ENCODE data around the gene KDM2A.
A peak's percentile ranks its signal among the peaks of the same experiment; 100 is the strongest.

KDM2A gene

DNA sequence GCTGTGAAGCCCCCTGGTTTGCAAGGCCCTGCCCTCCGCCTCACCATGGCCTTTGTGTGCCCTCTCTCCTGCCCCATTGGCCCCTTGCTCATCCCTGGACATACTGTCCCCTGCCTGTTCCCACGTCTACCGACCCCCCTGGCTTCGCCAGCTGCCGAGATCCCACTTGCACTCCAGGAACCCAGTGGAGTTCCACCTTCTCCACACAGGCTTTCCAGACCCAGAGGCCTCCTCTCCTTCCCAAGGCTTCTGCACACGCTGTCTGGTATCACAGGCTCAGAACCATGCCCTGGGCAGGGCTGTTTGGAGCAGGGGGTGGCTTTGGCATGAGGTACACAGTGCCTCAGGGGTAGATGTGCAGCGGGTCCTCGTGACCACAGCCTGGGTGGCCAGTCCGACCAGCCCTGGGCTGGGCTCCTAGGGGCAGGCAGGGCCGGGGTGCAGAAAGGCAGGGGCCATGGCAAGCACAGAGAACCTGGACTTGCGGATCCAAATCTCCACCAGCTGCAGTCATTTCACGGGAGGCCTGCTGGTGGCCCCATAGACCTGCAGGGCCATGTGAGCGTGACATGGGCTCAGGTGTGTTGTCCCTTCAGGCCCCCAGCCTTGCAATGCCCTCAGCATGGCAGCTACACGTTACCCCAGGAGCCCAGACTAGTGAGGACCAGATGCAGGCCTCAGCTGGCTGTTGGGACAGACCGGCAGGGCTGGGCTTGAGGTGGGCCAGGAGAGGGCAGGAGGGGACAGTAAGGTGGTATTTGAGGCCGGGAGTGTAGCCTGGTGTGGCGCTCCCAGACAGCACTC, 156.7 kb downstream of the KDM2A start:
- H3K9me3 ChIP-seq (ENCODE audit: control insufficient read depth, insufficient read depth, low read depth, low read length): no peaks in the 10 kb centered on the region
- peaks cover 0 to 58% of the 10 kb centered on the region in 2 experiments; a peak in 1 of 3 replicates for H3K36me3 ChIP-seq (ENCODE audit: control insufficient read depth in 2 of 2, insufficient read depth in 1 of 2, low read length in 2 of 2)
- CTCF ChIA-PET: no interaction called here
- no peak overlapping the region for H3K4me3 ChIP-seq (ENCODE audit: low read depth, low read length)
- TF ChIP-seq ZSCAN16 (tag by site-specific recombination; IDR thresholded peaks at IDR 0.05) (no peak), ZNF664 (tag by site-specific recombination; IDR thresholded peaks at IDR 0.05) (no peak), ZBTB1 (tag by site-specific recombination; IDR thresholded peaks at IDR 0.05) (no peak)
- TF ChIP-seq, protein P1, sequence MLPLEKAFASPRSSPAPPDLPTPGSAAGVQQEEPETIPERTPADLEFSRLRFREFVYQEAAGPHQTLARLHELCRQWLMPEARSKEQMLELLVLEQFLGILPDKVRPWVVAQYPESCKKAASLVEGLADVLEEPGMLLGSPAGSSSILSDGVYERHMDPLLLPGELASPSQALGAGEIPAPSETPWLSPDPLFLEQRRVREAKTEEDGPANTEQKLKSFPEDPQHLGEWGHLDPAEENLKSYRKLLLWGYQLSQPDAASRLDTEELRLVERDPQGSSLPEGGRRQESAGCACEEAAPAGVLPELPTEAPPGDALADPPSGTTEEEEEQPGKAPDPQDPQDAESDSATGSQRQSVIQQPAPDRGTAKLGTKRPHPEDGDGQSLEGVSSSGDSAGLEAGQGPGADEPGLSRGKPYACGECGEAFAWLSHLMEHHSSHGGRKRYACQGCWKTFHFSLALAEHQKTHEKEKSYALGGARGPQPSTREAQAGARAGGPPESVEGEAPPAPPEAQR (tag by site-specific recombination; IDR thresholded peaks at IDR 0.05): no peak
- TF ChIP-seq, protein P2, sequence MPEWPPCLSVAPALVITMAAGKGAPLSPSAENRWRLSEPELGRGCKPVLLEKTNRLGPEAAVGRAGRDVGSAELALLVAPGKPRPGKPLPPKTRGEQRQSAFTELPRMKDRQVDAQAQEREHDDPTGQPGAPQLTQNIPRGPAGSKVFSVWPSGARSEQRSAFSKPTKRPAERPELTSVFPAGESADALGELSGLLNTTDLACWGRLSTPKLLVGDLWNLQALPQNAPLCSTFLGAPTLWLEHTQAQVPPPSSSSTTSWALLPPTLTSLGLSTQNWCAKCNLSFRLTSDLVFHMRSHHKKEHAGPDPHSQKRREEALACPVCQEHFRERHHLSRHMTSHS (tag by site-specific recombination; IDR thresholded peaks at IDR 0.05): no peak
- TF ChIP-seq, protein P3, sequence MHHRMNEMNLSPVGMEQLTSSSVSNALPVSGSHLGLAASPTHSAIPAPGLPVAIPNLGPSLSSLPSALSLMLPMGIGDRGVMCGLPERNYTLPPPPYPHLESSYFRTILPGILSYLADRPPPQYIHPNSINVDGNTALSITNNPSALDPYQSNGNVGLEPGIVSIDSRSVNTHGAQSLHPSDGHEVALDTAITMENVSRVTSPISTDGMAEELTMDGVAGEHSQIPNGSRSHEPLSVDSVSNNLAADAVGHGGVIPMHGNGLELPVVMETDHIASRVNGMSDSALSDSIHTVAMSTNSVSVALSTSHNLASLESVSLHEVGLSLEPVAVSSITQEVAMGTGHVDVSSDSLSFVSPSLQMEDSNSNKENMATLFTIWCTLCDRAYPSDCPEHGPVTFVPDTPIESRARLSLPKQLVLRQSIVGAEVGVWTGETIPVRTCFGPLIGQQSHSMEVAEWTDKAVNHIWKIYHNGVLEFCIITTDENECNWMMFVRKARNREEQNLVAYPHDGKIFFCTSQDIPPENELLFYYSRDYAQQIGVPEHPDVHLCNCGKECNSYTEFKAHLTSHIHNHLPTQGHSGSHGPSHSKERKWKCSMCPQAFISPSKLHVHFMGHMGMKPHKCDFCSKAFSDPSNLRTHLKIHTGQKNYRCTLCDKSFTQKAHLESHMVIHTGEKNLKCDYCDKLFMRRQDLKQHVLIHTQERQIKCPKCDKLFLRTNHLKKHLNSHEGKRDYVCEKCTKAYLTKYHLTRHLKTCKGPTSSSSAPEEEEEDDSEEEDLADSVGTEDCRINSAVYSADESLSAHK (tag by site-specific recombination; IDR thresholded peaks at IDR 0.05): no peak
- POLR2A ChIA-PET: no interaction called here
- H3K27ac ChIP-seq (ENCODE audit: extremely low read depth, low read depth, low read length): peak overlapping the region; percentile 93; the same call in 1 of the 2 replicates
- peaks cover 4% of the 10 kb centered on the region for H3K4me1 ChIP-seq (ENCODE audit: control insufficient read depth, insufficient read depth, low read length)

DNA sequence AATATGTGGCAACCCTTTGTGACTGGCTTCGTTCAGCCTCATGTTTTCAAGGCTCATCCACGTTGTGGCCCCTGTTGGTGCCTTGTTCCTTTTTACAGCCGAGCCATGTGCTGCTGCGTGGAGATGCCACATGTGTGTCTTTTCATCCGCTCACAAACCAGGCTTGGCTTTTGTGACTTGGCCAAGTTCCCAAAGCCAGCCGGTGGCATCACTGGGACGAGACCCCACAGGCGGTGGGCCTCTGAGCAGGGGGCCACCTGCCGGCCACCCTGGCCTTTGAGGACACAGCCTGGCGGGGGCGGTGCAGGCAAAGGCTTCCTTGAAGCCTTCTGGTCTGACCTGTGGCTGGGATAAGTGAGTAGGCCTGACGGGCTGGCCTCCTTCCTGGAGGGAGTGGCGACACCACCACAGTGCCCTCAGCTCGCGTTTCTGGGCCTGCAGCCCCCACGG, 157.7 kb downstream of the KDM2A start:
- POLR2A ChIA-PET: interaction anchor here (0.8 to 1.7 kb wide), 2 partner anchors 10 to 11 kb away, joined by 3 to 11 read pairs; partner anchors contain the start of genes ANKRD13D and GRK2
- peak overlapping the region; percentile 93 for H3K27ac ChIP-seq (ENCODE audit: extremely low read depth, low read depth, low read length)
- no peak overlapping the region for H3K4me3 ChIP-seq (ENCODE audit: low read depth, low read length)
- H3K9me3 ChIP-seq (ENCODE audit: control insufficient read depth, insufficient read depth, low read depth, low read length): no peaks in the 10 kb centered on the region
- TF ChIP-seq ZNF654 (tag by site-specific recombination; IDR thresholded peaks at IDR 0.05; ENCODE audit: low read depth) (no peak), SCRT2 (tag by site-specific recombination; IDR thresholded peaks at IDR 0.05) (peak; percentile 48), ZNF623 (tag by site-specific recombination; IDR thresholded peaks at IDR 0.05) (no peak), ZNF423 (tag by site-specific recombination; IDR thresholded peaks at IDR 0.05) (0 out of 2 replicates have a peak, but pooled peaks have one; percentile 0), ZNF433 (tag by site-specific recombination; IDR thresholded peaks at IDR 0.05; ENCODE audit: low read depth) (no peak), GLIS1 (tag by site-specific recombination; IDR thresholded peaks at IDR 0.05) (peak; percentile 82), GLIS2 (tag by site-specific recombination; IDR thresholded peaks at IDR 0.05) (0 out of 2 replicates have a peak, but pooled peaks have one; percentile 19), ZNF24 (tag by site-specific recombination; IDR thresholded peaks at IDR 0.05) (no peak), ZFHX2 (tag by site-specific recombination; conservative IDR thresholded peaks at IDR 0.05) (no peak), TRIM28 (IDR thresholded peaks at IDR 0.05; ENCODE audit: borderline replicate concordance, low read length) (no peak)
- TF ChIP-seq, protein P3 (tag by site-specific recombination; IDR thresholded peaks at IDR 0.05): no peak
- TF ChIP-seq, protein P4, sequence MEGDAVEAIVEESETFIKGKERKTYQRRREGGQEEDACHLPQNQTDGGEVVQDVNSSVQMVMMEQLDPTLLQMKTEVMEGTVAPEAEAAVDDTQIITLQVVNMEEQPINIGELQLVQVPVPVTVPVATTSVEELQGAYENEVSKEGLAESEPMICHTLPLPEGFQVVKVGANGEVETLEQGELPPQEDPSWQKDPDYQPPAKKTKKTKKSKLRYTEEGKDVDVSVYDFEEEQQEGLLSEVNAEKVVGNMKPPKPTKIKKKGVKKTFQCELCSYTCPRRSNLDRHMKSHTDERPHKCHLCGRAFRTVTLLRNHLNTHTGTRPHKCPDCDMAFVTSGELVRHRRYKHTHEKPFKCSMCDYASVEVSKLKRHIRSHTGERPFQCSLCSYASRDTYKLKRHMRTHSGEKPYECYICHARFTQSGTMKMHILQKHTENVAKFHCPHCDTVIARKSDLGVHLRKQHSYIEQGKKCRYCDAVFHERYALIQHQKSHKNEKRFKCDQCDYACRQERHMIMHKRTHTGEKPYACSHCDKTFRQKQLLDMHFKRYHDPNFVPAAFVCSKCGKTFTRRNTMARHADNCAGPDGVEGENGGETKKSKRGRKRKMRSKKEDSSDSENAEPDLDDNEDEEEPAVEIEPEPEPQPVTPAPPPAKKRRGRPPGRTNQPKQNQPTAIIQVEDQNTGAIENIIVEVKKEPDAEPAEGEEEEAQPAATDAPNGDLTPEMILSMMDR (tag by site-specific recombination; IDR thresholded peaks at IDR 0.05): peak; percentile 69
- TF ChIP-seq, protein P5, sequence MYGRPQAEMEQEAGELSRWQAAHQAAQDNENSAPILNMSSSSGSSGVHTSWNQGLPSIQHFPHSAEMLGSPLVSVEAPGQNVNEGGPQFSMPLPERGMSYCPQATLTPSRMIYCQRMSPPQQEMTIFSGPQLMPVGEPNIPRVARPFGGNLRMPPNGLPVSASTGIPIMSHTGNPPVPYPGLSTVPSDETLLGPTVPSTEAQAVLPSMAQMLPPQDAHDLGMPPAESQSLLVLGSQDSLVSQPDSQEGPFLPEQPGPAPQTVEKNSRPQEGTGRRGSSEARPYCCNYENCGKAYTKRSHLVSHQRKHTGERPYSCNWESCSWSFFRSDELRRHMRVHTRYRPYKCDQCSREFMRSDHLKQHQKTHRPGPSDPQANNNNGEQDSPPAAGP (tag by site-specific recombination; IDR thresholded peaks at IDR 0.05): no peak
- TF ChIP-seq, protein P6, sequence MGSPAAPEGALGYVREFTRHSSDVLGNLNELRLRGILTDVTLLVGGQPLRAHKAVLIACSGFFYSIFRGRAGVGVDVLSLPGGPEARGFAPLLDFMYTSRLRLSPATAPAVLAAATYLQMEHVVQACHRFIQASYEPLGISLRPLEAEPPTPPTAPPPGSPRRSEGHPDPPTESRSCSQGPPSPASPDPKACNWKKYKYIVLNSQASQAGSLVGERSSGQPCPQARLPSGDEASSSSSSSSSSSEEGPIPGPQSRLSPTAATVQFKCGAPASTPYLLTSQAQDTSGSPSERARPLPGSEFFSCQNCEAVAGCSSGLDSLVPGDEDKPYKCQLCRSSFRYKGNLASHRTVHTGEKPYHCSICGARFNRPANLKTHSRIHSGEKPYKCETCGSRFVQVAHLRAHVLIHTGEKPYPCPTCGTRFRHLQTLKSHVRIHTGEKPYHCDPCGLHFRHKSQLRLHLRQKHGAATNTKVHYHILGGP (tag by site-specific recombination; IDR thresholded peaks at IDR 0.05): no peak
- CTCF ChIA-PET: interaction anchor here (0.7 to 1.5 kb wide), 6 partner anchors 9 to 515 kb away, joined by 3 to 6 read pairs (median 4); no protein-coding TSS in a partner anchor
- peaks cover 0 to 65% of the 10 kb centered on the region in 2 experiments; a peak in 1 of 3 replicates for H3K36me3 ChIP-seq (ENCODE audit: control insufficient read depth in 2 of 2, insufficient read depth in 1 of 2, low read length in 2 of 2)
- peaks cover 4% of the 10 kb centered on the region for H3K4me1 ChIP-seq (ENCODE audit: control insufficient read depth, insufficient read depth, low read length)
